ENCODE measurements around the gene ADCY4. TPM values are rescaled to one million over a fixed set of nuclear protein-coding genes. Genes with fewer than 3 reads are reported as not detected.
A peak's percentile ranks its signal among the peaks of the same experiment; 100 is the strongest.

ADCY4 gene
- total and polyA plus RNA-seq, 2 of the 8 experiments (the other 6 are each of a cell fraction or from before 2014, with no cell fraction given), result 0.27 to 0.35 TPM

GRCh38 chr14:24300326-24300980 is 34.4 kb downstream of the ADCY4 start:
- no peak overlapping the region for H2BK12ac ChIP-seq (ENCODE audit: low read depth, low read length)
- H2BK15ac ChIP-seq (ENCODE audit: low read length), result no peak overlapping the region
- ChIA-PET POLR2A (ENCODE audit: partially characterized antibody) (interaction anchor here (0.6 to 6.1 kb wide), 23 partner anchors 7 to 759 kb away, joined by 3 to 50 read pairs (median 5); partner anchors contain the start of genes ADCY4, CIDEB, GMPR2 and IRF9), CTCF (ENCODE audit: partially characterized antibody) (interaction anchor here (0.5 to 9.0 kb wide), 11 partner anchors 8 to 212 kb away, joined by 3 to 163 read pairs (median 21); partner anchors contain the start of genes CIDEB, IPO4, KHNYN and LTB4R)
- no peak overlapping the region for H3K18ac ChIP-seq (ENCODE audit: extremely low read depth, low read length)
- H2AFZ ChIP-seq (ENCODE audit: low read length), result no peak overlapping the region; the same call in 1 of the 2 replicates
- peaks cover 4% of the 10 kb centered on the region; the same call in 1 of the 2 replicates for H3K23me2 ChIP-seq (ENCODE audit: low read depth, low read length)
- H4K5ac ChIP-seq (ENCODE audit: insufficient read length, low read depth, low read length), result no peak overlapping the region
- H2BK5ac ChIP-seq (ENCODE audit: low read depth, low read length), result no peak overlapping the region
- no peak overlapping the region for H3K27ac ChIP-seq (ENCODE audit: low read depth, low read length)
- no peak overlapping the region for H4K8ac ChIP-seq (ENCODE audit: extremely low read depth, insufficient read depth, low read length)
- no peak overlapping the region for H3K23ac ChIP-seq (ENCODE audit: insufficient read length)
- H3K56ac ChIP-seq (replicated peaks; ENCODE audit: insufficient read length, low read depth, low read length), result no peak overlapping the region
- H3K79me1 ChIP-seq (ENCODE audit: low read depth, low read length), result peaks cover 5% of the 10 kb centered on the region; the same call in 1 of the 2 replicates
- peaks cover 4 to 13% of the 10 kb centered on the region in 2 experiments; a peak in 2 of 4 replicates for H3K79me2 ChIP-seq (ENCODE audit: control insufficient read depth in 1 of 2, insufficient read depth in 2 of 2, low read length in 2 of 2)
- H4K91ac ChIP-seq (replicated peaks; ENCODE audit: insufficient read length, low read length), result no peak overlapping the region
- no peaks in the 10 kb centered on the region for H4K20me1 ChIP-seq (replicated peaks in 1 of 2; ENCODE audit: control insufficient read depth in 1 of 2, insufficient read depth in 2 of 2, low read length in 2 of 2)
- no peak overlapping the region for H2BK20ac ChIP-seq (ENCODE audit: low read length)
- H3K14ac ChIP-seq (ENCODE audit: insufficient read length), result no peak overlapping the region
- FAIRE-seq (no peak), DNase-seq (ENCODE audit: low read depth in 1 of 2, low spot score in 2 of 2) (no peak)
- H3K27me3 ChIP-seq (replicated peaks in 1 of 4; ENCODE audit: control insufficient read depth in 3 of 4, extremely low read depth in 1 of 4, insufficient read depth in 3 of 4, low read length in 3 of 4), result no peaks in the 10 kb centered on the region
- peaks cover 21 to 36% (median 33%) of the 10 kb centered on the region in 4 experiments for H3K36me3 ChIP-seq (ENCODE audit: control insufficient read depth in 2 of 4, insufficient read depth in 4 of 4, low read length in 3 of 4)
- no peak overlapping the region for H3K4ac ChIP-seq (replicated peaks; ENCODE audit: insufficient read length, low read depth, low read length)
- peak overlapping the region; percentile 76 to 91 (median 88) for H3K4me3 ChIP-seq (ENCODE audit: extremely low read depth in 1 of 4, insufficient read depth in 2 of 4, low read depth in 3 of 4, low read length in 4 of 4)
- H3K4me1 ChIP-seq (replicated peaks in 1 of 4; ENCODE audit: control insufficient read depth in 3 of 4, insufficient read depth in 4 of 4, low read length in 3 of 4), result peaks cover 0 to 7% (median 4%) of the 10 kb centered on the region in 4 experiments; a peak in 5 of 7 replicates
- peak overlapping the region; percentile 77 to 85 for H3K4me2 ChIP-seq (ENCODE audit: insufficient read depth in 1 of 2, low read depth in 2 of 2, low read length in 2 of 2)
- no peak overlapping the region for H2BK120ac ChIP-seq (replicated peaks; ENCODE audit: low read depth, low read length)
- no peak overlapping the region for H2AK5ac ChIP-seq (ENCODE audit: low read depth, low read length)
- H3K9me3 ChIP-seq (ENCODE audit: insufficient read depth in 2 of 2, low read depth in 1 of 2, low read length in 1 of 2), result no peaks in the 10 kb centered on the region; a peak in 1 of 4 replicates
- H3K9ac ChIP-seq (replicated peaks in 1 of 4; ENCODE audit: extremely low read depth in 1 of 4, low read depth in 3 of 4, low read length in 3 of 4), result peak overlapping the region; percentile 25 to 81 (median 58)
- 46% methylated on average over 16 of the region's 16 CpGs; no CpG with 5 or more reads in 1 of the 2 experiments for WGBS, 2 experiments (ENCODE audit: extremely low coverage in 1 of 2, insufficient coverage in 1 of 2, insufficient read length in 1 of 2, insufficient replicate concordance in 2 of 2, low coverage in 1 of 2, low lambda C conversion rate in 2 of 2, missing lambda C conversion rate in 1 of 2)
- TF ChIP-seq HDAC6 (IDR thresholded peaks at IDR 0.05; ENCODE audit: low read depth, low read length) (no peak), PHF8 (conservative IDR thresholded peaks at IDR 0.05; ENCODE audit: low read depth, low read length) (no peak), RNF2 (IDR thresholded peaks at IDR 0.05; ENCODE audit: borderline replicate concordance, low read depth, low read length, missing control alignments, poor library complexity, severe bottlenecking) (no peak), JUN (IDR thresholded peaks at IDR 0.05; ENCODE audit: low read depth, low read length) (no peak), KDM5A (IDR thresholded peaks at IDR 0.05; ENCODE audit: low read length) (no peak), SUZ12 (IDR thresholded peaks at IDR 0.05; ENCODE audit: low read length) (no peak), HDAC2 (IDR thresholded peaks at IDR 0.05; ENCODE audit: borderline replicate concordance in 1 of 2, low read depth in 2 of 2, low read length in 2 of 2) (no peak; a peak in 1 of 4 replicates), CREB1 (IDR thresholded peaks at IDR 0.05) (no peak), GABPA (IDR thresholded peaks at IDR 0.05; ENCODE audit: borderline replicate concordance, insufficient read depth, low read length) (no peak), CHD2 (IDR thresholded peaks at IDR 0.05; ENCODE audit: low read length) (no peak), SAP30 (IDR thresholded peaks at IDR 0.05; ENCODE audit: insufficient read depth, insufficient replicate concordance, low read length) (no peak)
